Endothelial cell of umbilical vein (primary cell): ENCODE measurements around the gene FAM161B. TPM values are rescaled to one million over a fixed set of nuclear protein-coding genes. Genes with fewer than 3 reads are reported as not detected.

ENCODE experiments used
- BruUV-seq: library from RNA; stranded (reverse); fragments of 400-500 nt; replicated peaks from 2 replicates; lab custom pipeline; 2021; lab: Mats Ljungman, UMichigan
- CTCF ChIA-PET: fragments of 300-600, 350-600 bp; sonication (Branson Sonifier 250); formaldehyde crosslinking; loops from one replicate; lab custom pipeline; 2021; ENCODE audit warnings: antibody characterized with exemption, inconsistent platforms; lab: Charles Lee
- POLR2A ChIA-PET: fragments of 300-600, 350-600 bp; sonication (Branson Sonifier 250); formaldehyde crosslinking; loops from one replicate; lab custom pipeline; 2021; ENCODE audit warnings: antibody characterized with exemption, inconsistent platforms; lab: Charles Lee
- DNase-seq: peaks from one replicate; pipeline ENCODE4 v3.0.0-alpha.2; 2011; ENCODE audit warnings: low read depth, low spot score
- FAIRE-seq: peaks from 2 replicates; lab custom pipeline; 2011; peaks lifted over from hg19 to GRCh38; lab: Jason Lieb, UNC
- H2AFZ ChIP-seq: 2 replicates; pipeline ENCODE4 v1.6.0; 2012; ENCODE audit warnings: low read depth, low read length, control low read depth, inconsistent platforms
- H3K27ac ChIP-seq: 2 replicates; pipeline ENCODE4 v1.5.1; 2011; ENCODE audit warnings: low read depth, mild to moderate bottlenecking, control low read depth, low read length, moderate library complexity; ENCODE audit not compliant: insufficient read depth
- H3K27me3 ChIP-seq, 2 experiments: 2 replicates each; pipeline versions ENCODE4 v1.6.0 to v1.6.1; 2011; ENCODE audit warnings: low read length in 2 of 2, mixed read lengths in 1 of 2; ENCODE audit not compliant: control insufficient read depth in 2 of 2, insufficient read depth in 2 of 2
- H3K36me3 ChIP-seq, 2 experiments: 2 replicates in 1 of 2; 3 replicates in 1 of 2; pipeline ENCODE4 v1.5.1; 2011; ENCODE audit warnings: low read length in 2 of 2, mild to moderate bottlenecking in 1 of 2, moderate library complexity in 1 of 2; ENCODE audit not compliant: control insufficient read depth in 2 of 2, insufficient read depth in 2 of 2; ENCODE audit errors: extremely low read depth in 1 of 2
- H3K4me1 ChIP-seq: 3 replicates; pipeline ENCODE4 v1.5.1; 2011; ENCODE audit warnings: mild to moderate bottlenecking, low read length; ENCODE audit not compliant: control insufficient read depth, insufficient read depth; ENCODE audit errors: extremely low read depth
- H3K4me2 ChIP-seq: 2 replicates; pipeline ENCODE4 v1.6.1; 2011; ENCODE audit warnings: low read length, control low read depth, mixed read lengths; ENCODE audit not compliant: insufficient read depth
- H3K4me3 ChIP-seq, 3 experiments: fragments of 200-600 bp in 1 of 3; sonication (generic), shearing (Covaris generic) in 1 of 3; replicated peaks in 1 of 3; 2 replicates each; pipeline ENCODE4 v1.5.1; 2011 to 2016; ENCODE audit warnings: control low read depth in 3 of 3, low read length in 3 of 3, mild to moderate bottlenecking in 2 of 3, inconsistent platforms in 1 of 3, low read depth in 1 of 3, moderate library complexity in 1 of 3; ENCODE audit not compliant: insufficient read depth in 1 of 3
- H3K79me2 ChIP-seq: 2 replicates; pipeline ENCODE4 v1.6.0; 2012; ENCODE audit warnings: low read length, inconsistent platforms; ENCODE audit not compliant: control insufficient read depth, insufficient read depth
- H3K9ac ChIP-seq: replicated peaks from 2 replicates; pipeline ENCODE3; 2011; ENCODE audit warnings: low read length, control low read depth; ENCODE audit not compliant: insufficient read depth; ENCODE audit errors: extremely low read depth
- H3K9me1 ChIP-seq: replicated peaks from 3 replicates; pipeline ENCODE4 v1.6.0; 2011; ENCODE audit warnings: mild to moderate bottlenecking, low read length; ENCODE audit not compliant: control insufficient read depth, insufficient read depth; ENCODE audit errors: extremely low read depth
- H3K9me3 ChIP-seq: replicated peaks from 2 replicates; pipeline ENCODE4 v1.5.1; 2012; ENCODE audit warnings: low read length, inconsistent platforms; ENCODE audit not compliant: control insufficient read depth, insufficient read depth
- H4K20me1 ChIP-seq: replicated peaks from 2 replicates; pipeline ENCODE3; 2011; ENCODE audit warnings: mild to moderate bottlenecking, low read length; ENCODE audit not compliant: control insufficient read depth, insufficient read depth; ENCODE audit errors: extremely low read depth
- EZH2 ChIP-seq: IDR thresholded peaks from 2 replicates; pipeline ENCODE4 v1.6.1; 2012; ENCODE audit warnings: borderline replicate concordance, low read depth, mild to moderate bottlenecking, moderate library complexity, low read length, inconsistent platforms; ENCODE audit not compliant: severe bottlenecking
- FOS ChIP-seq: IDR thresholded peaks from 2 replicates; pipeline ENCODE4 v1.6.1; 2011; ENCODE audit warnings: mild to moderate bottlenecking, low read length, moderate library complexity, borderline replicate concordance; ENCODE audit not compliant: insufficient read depth
- GATA2 ChIP-seq: IDR thresholded peaks from 2 replicates; pipeline ENCODE4 v1.7.0; 2011; ENCODE audit warnings: low read depth, mild to moderate bottlenecking, moderate library complexity, mixed read lengths, low read length; ENCODE audit not compliant: insufficient read length, insufficient read depth
- JUN ChIP-seq: IDR thresholded peaks from 2 replicates; pipeline ENCODE4 v1.6.1; 2011; ENCODE audit warnings: borderline replicate concordance, low read depth; ENCODE audit not compliant: insufficient read length, insufficient read depth
- MAX ChIP-seq: IDR thresholded peaks from 2 replicates; pipeline ENCODE4 v1.6.1; 2011; ENCODE audit not compliant: insufficient read depth, insufficient read length
- MYC ChIP-seq: IDR thresholded peaks from one replicate; pipeline ENCODE4 v1.6.1; 2011; ENCODE audit warnings: mild to moderate bottlenecking, low read depth, low read length
- POLR2A ChIP-seq: IDR thresholded peaks from 2 replicates; pipeline ENCODE4 v1.6.1; 2012; ENCODE audit warnings: low read depth, mild to moderate bottlenecking, control low read depth, low read length
- POLR2AphosphoS5 ChIP-seq: IDR thresholded peaks from 2 replicates; pipeline ENCODE4 v1.6.1; 2012; ENCODE audit warnings: low read depth, mild to moderate bottlenecking, control low read depth, low read length, moderate library complexity; ENCODE audit not compliant: insufficient read depth
- dilution Hi-C: fragments of 300-500 bp; cut with MboI; formaldehyde crosslinking; loops from one replicate; pipeline ENCODE4 v1.15.0; 2019; ENCODE audit warnings: low sequenced_read_pairs; ENCODE audit not compliant: extremely low pct_ligation_motif_present
- intact Hi-C: fragments of 100-400 bp; cut with micrococcal nuclease; formaldehyde crosslinking; loops from one replicate; pipeline ENCODE4 v1.10.0; 2022
- polyA plus RNA-seq, 4 experiments: library from polyadenylated mRNA; depleted of rRNA in 3 of 4; stranded (reverse) in 3 of 4; unstranded in 1 of 4; fragments of >200 nt; gene quantifications; 2 replicates each; pipeline versions ENCODE4 v1.2.1 to v1.2.3, GENCODE V29; 2011 to 2012; ENCODE audit warnings: missing spikeins in 1 of 4
- total RNA-seq: library from RNA; stranded (reverse); gene quantifications from 2 replicates; pipeline ENCODE4 v1.2.3, GENCODE V29; 2021
- TF ChIP-seq, protein P1 (sequence below), 2 donors: IDR thresholded peaks; 1 replicate in 1 of 2; 2 replicates in 1 of 2; pipeline ENCODE4 v1.5.1; 2011; ENCODE audit warnings: low read length in 2 of 2, mild to moderate bottlenecking in 2 of 2, moderate library complexity in 2 of 2, control low read depth in 1 of 2, inconsistent platforms in 1 of 2, low read depth in 1 of 2; ENCODE audit not compliant: insufficient read depth in 1 of 2; ENCODE audit errors: extremely low read depth in 1 of 2

The FAM161B gene
- total and polyA plus RNA-seq, 2 donors (not counting 3 experiments of a cell fraction or from before 2014, with no cell fraction given): 1.6 to 3.1 TPM

DNA sequence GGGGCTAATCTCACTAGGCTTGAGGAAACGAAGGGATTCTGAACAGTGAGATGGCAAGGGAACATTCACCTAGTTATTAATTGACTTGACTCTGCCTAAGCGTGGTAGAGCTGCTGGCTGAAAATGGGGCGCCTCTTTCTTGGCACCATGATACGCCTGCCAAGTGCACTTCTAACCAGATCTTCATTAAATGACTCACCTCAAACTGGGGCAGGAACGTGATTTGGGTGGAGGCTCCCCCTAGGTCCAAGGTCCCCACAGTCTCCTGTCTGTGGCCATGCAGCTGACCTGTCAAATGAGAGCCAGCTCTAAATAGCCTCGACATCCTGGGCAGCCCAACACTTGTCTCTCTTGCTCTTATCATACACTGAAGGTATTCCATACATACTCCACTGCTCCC is 26.2 kb upstream of the FAM161B start:
- H3K9me1 ChIP-seq: no peaks in the 10 kb centered on the region
- intact Hi-C loops: no loop called here
- ChIA-PET CTCF (no interaction called here), POLR2A (interaction anchor here (0.7 kb wide), 1 partner anchor 69 kb away, joined by 4 read pairs; no protein-coding TSS in a partner anchor)
- H3K36me3 ChIP-seq: no peaks in the 10 kb centered on the region
- H2AFZ ChIP-seq: no peak overlapping the region
- H3K27me3 ChIP-seq: no peaks in the 10 kb centered on the region
- H3K4me1 ChIP-seq: no peaks in the 10 kb centered on the region
- dilution Hi-C loops: no loop called here
- no peaks in the 10 kb centered on the region for H3K9me3 ChIP-seq
- DNase-seq (no peak), FAIRE-seq (no peak)
- no peak overlapping the region for H3K9ac ChIP-seq
- no peaks in the 10 kb centered on the region for H4K20me1 ChIP-seq
- H3K27ac ChIP-seq: no peak overlapping the region
- BruUV-seq: no TSS peak
- TF ChIP-seq, protein P1, sequence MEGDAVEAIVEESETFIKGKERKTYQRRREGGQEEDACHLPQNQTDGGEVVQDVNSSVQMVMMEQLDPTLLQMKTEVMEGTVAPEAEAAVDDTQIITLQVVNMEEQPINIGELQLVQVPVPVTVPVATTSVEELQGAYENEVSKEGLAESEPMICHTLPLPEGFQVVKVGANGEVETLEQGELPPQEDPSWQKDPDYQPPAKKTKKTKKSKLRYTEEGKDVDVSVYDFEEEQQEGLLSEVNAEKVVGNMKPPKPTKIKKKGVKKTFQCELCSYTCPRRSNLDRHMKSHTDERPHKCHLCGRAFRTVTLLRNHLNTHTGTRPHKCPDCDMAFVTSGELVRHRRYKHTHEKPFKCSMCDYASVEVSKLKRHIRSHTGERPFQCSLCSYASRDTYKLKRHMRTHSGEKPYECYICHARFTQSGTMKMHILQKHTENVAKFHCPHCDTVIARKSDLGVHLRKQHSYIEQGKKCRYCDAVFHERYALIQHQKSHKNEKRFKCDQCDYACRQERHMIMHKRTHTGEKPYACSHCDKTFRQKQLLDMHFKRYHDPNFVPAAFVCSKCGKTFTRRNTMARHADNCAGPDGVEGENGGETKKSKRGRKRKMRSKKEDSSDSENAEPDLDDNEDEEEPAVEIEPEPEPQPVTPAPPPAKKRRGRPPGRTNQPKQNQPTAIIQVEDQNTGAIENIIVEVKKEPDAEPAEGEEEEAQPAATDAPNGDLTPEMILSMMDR (IDR thresholded peaks at IDR 0.05; ENCODE audit: extremely low read depth in 1 of 2, insufficient read depth in 1 of 2, low read depth in 1 of 2, low read length in 2 of 2): no peak
- no peaks in the 10 kb centered on the region for H3K79me2 ChIP-seq
- no peak overlapping the region for H3K4me3 ChIP-seq
- H3K4me2 ChIP-seq: no peak overlapping the region

DNA sequence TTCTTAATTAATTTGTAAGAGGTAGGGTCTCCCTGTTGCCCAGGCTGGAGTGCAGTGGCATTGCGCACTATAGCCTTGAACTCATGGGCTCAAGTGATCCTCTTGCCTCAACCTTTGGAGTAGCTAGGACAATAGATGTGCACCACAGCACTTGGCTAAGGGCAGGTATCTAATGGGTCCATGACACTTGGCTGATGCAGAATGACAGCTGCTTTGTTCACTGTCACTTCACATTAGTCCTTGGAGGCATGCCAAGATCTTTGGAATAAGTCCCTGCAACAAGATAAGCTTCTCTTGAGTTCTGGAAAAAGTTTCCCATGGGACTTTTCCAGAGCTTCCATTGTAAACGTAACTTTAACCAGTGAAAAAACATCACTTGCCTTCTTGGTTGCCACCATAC is 23.6 kb upstream of the FAM161B start:
- dilution Hi-C loops: no loop called here
- Histone ChIP-seq H3K9me3 (no peaks in the 10 kb centered on the region), H2AFZ (no peak overlapping the region), H3K9me1 (no peaks in the 10 kb centered on the region), H3K4me3 (no peak overlapping the region), H3K79me2 (no peaks in the 10 kb centered on the region), H3K9ac (no peak overlapping the region), H4K20me1 (no peaks in the 10 kb centered on the region), H3K4me2 (no peak overlapping the region), H3K4me1 (no peaks in the 10 kb centered on the region), H3K27ac (no peak overlapping the region), H3K36me3 (peaks cover 0 to 4% of the 10 kb centered on the region in 2 experiments), H3K27me3 (no peaks in the 10 kb centered on the region)
- CTCF ChIA-PET: interaction anchor here (0.6 to 0.7 kb wide), 2 partner anchors 9 to 63 kb away, joined by 3 read pairs; no protein-coding TSS in a partner anchor
- DNase-seq: no peak
- BruUV-seq: no TSS peak
- FAIRE-seq: no peak
- POLR2A ChIA-PET: no interaction called here
- intact Hi-C loops: no loop called here
- no peak for TF ChIP-seq POLR2A
- no peak for TF ChIP-seq EZH2
- no peak for TF ChIP-seq JUN
- no peak for TF ChIP-seq FOS
- TF ChIP-seq MAX: no peak
- TF ChIP-seq MYC: no peak
- TF ChIP-seq GATA2: no peak
- no peak for TF ChIP-seq POLR2AphosphoS5
- TF ChIP-seq, protein P1 (IDR thresholded peaks at IDR 0.05; ENCODE audit: extremely low read depth in 1 of 2, insufficient read depth in 1 of 2, low read depth in 1 of 2, low read length in 2 of 2): no peak
